Vagina (tissue), 2 donors: ENCODE data around the gene MED15. TPM values are rescaled to one million over a fixed set of nuclear protein-coding genes. Genes with fewer than 3 reads are reported as not detected.

Source experiments
- DNase-seq, 2 donors: peaks; one replicate each; pipeline ENCODE4 v3.0.0-alpha.2; 2017; ENCODE audit errors: extremely low spot score in 2 of 2
- H3K27ac ChIP-seq: fragments of 200-600 bp; sonication (generic); one replicate; pipeline ENCODE4 v1.5.1; 2019
- H3K27me3 ChIP-seq: fragments of 200-600 bp; sonication (generic); one replicate; pipeline ENCODE4 v1.5.1; 2019
- H3K36me3 ChIP-seq, 2 donors: fragments of 200-600 bp; sonication (generic); one replicate each; pipeline ENCODE4 v1.5.1; 2017 to 2019
- H3K4me1 ChIP-seq: fragments of 200-600 bp; sonication (generic); one replicate; pipeline ENCODE4 v1.5.1; 2019
- H3K4me3 ChIP-seq, 2 donors: fragments of 200-600 bp; sonication (generic); 1 replicate in 1 of 2; 2 replicates in 1 of 2; pipeline ENCODE4 v1.5.1; 2016 to 2019
- H3K9me3 ChIP-seq: fragments of 200-600 bp; sonication (generic); one replicate; pipeline ENCODE4 v1.5.1; 2019
- CTCF ChIP-seq, 3 experiments: fragments of 450-650 bp in 2 of 3; fragments of 200-600 bp in 1 of 3; sonication (generic) in 1 of 3; IDR thresholded peaks; one replicate each; pipeline ENCODE4 v1.5.1; 2017 to 2019; ENCODE audit warnings: antibody characterized with exemption in 3 of 3, mild to moderate bottlenecking in 2 of 3, moderate library complexity in 2 of 3
- POLR2A ChIP-seq, 2 donors: fragments of 450-650 bp; IDR thresholded peaks; one replicate each; pipeline ENCODE4 v1.6.1; 2017; ENCODE audit warnings: antibody characterized with exemption in 2 of 2, mild to moderate bottlenecking in 2 of 2, moderate library complexity in 2 of 2
- POLR2AphosphoS5 ChIP-seq, 2 donors: sonication (generic); formaldehyde crosslinking; IDR thresholded peaks; one replicate each; pipeline ENCODE4 v1.9.0; 2017; ENCODE audit warnings: antibody characterized with exemption in 2 of 2, mild to moderate bottlenecking in 2 of 2, low read depth in 1 of 2; ENCODE audit not compliant: insufficient read depth in 1 of 2
- intact Hi-C: fragments of 100-400 bp; cut with DNase I; formaldehyde crosslinking; loops from one replicate; pipeline ENCODE4 v1.15.1; 2023
- total RNA-seq: library from RNA; depleted of rRNA; stranded (reverse); fragments of >200 nt; gene quantifications from one replicate; pipeline ENCODE4 v1.2.3, GENCODE V29; 2016

The MED15 gene
- total RNA-seq, 1 donor from 2014 or later = 72.2 TPM

- intact Hi-C loops = no loop called here
- no peak overlapping the region for H3K27ac ChIP-seq
- H3K27me3 ChIP-seq = no peaks in the 10 kb centered on the region
- TF ChIP-seq CTCF (IDR thresholded peaks at IDR 0.05) (no peak), POLR2A (IDR thresholded peaks at IDR 0.05) (no peak), POLR2AphosphoS5 (IDR thresholded peaks at IDR 0.05; ENCODE audit: insufficient read depth in 1 of 2, low read depth in 1 of 2) (no peak)
- H3K36me3 ChIP-seq = no peaks in the 10 kb centered on the region
- no peaks in the 10 kb centered on the region for H3K4me1 ChIP-seq
- H3K4me3 ChIP-seq = no peak overlapping the region
- no peaks in the 10 kb centered on the region for H3K9me3 ChIP-seq
- no peak for DNase-seq
Measured at GRCh38 chr22:20484948-20485683, 22.3 kb upstream of the MED15 start.

- H3K27me3 ChIP-seq = no peaks in the 10 kb centered on the region
- no peaks in the 10 kb centered on the region for H3K4me1 ChIP-seq
- no peaks in the 10 kb centered on the region for H3K36me3 ChIP-seq
- intact Hi-C loops = no loop called here
- H3K4me3 ChIP-seq = no peak overlapping the region
- H3K9me3 ChIP-seq = no peaks in the 10 kb centered on the region
- no peak overlapping the region for H3K27ac ChIP-seq
- DNase-seq = no peak
- TF ChIP-seq POLR2A (IDR thresholded peaks at IDR 0.05) = no peak
- no peak for TF ChIP-seq CTCF (IDR thresholded peaks at IDR 0.05)
- no peak for TF ChIP-seq POLR2AphosphoS5 (IDR thresholded peaks at IDR 0.05; ENCODE audit: insufficient read depth in 1 of 2, low read depth in 1 of 2)
Measured at GRCh38 chr22:20486229-20486628, 21.2 kb upstream of the MED15 start.

- no peaks in the 10 kb centered on the region for H3K9me3 ChIP-seq
- intact Hi-C loops = no loop called here
- no peak overlapping the region for H3K27ac ChIP-seq
- H3K4me1 ChIP-seq = peaks cover 10% of the 10 kb centered on the region
- no peak overlapping the region for H3K4me3 ChIP-seq
- no peaks in the 10 kb centered on the region for H3K27me3 ChIP-seq
- TF ChIP-seq CTCF (IDR thresholded peaks at IDR 0.05) (no peak), POLR2AphosphoS5 (IDR thresholded peaks at IDR 0.05; ENCODE audit: insufficient read depth in 1 of 2, low read depth in 1 of 2) (no peak), POLR2A (IDR thresholded peaks at IDR 0.05) (no peak)
- DNase-seq = no peak
- H3K36me3 ChIP-seq = no peaks in the 10 kb centered on the region
Measured at GRCh38 chr22:20487715-20488114, 19.7 kb upstream of the MED15 start.

GRCh38 chr22:20488946-20489345 lies 18.5 kb upstream of the MED15 start:
- TF ChIP-seq CTCF (IDR thresholded peaks at IDR 0.05) (no peak), POLR2A (IDR thresholded peaks at IDR 0.05) (no peak), POLR2AphosphoS5 (IDR thresholded peaks at IDR 0.05; ENCODE audit: insufficient read depth in 1 of 2, low read depth in 1 of 2) (no peak)
- Histone ChIP-seq H3K27ac (no peak overlapping the region), H3K36me3 (no peaks in the 10 kb centered on the region), H3K27me3 (no peaks in the 10 kb centered on the region), H3K9me3 (no peaks in the 10 kb centered on the region), H3K4me1 (peaks cover 18% of the 10 kb centered on the region), H3K4me3 (no peak overlapping the region)
- intact Hi-C loops = no loop called here
- no peak for DNase-seq

- no peaks in the 10 kb centered on the region for H3K27me3 ChIP-seq
- intact Hi-C loops = loop anchor here (10.0 kb wide), 1 partner anchor 66 kb away; no protein-coding TSS in a partner anchor
Measured at GRCh38 chr22:20490183-20490940, 17.0 kb upstream of the MED15 start.

More at GRCh38 chr22:20490183-20490940, 17.0 kb upstream of the MED15 start:
- TF ChIP-seq POLR2AphosphoS5 (IDR thresholded peaks at IDR 0.05; ENCODE audit: insufficient read depth in 1 of 2, low read depth in 1 of 2) (no peak), POLR2A (IDR thresholded peaks at IDR 0.05) (no peak), CTCF (IDR thresholded peaks at IDR 0.05) (no peak)
- Histone ChIP-seq H3K27ac (no peak overlapping the region), H3K4me1 (peaks cover 29% of the 10 kb centered on the region), H3K9me3 (no peaks in the 10 kb centered on the region), H3K4me3 (no peak overlapping the region), H3K36me3 (no peaks in the 10 kb centered on the region)
- no peak for DNase-seq
